ENCODE data around the gene BNIP1. TPM values are rescaled to one million over a fixed set of nuclear protein-coding genes. Genes with fewer than 3 reads are reported as not detected.

The BNIP1 gene
- total and polyA plus RNA-seq, 9 donors: 8.3 to 17.6 (median 9.5) TPM

- DNase-seq: no peak
- intact Hi-C loops (cut with DNase I): no loop called here
- no peaks in the 10 kb centered on the region for H3K36me3 ChIP-seq
- TF ChIP-seq POLR2A (IDR thresholded peaks at IDR 0.05): no peak
- TF ChIP-seq, protein P1, sequence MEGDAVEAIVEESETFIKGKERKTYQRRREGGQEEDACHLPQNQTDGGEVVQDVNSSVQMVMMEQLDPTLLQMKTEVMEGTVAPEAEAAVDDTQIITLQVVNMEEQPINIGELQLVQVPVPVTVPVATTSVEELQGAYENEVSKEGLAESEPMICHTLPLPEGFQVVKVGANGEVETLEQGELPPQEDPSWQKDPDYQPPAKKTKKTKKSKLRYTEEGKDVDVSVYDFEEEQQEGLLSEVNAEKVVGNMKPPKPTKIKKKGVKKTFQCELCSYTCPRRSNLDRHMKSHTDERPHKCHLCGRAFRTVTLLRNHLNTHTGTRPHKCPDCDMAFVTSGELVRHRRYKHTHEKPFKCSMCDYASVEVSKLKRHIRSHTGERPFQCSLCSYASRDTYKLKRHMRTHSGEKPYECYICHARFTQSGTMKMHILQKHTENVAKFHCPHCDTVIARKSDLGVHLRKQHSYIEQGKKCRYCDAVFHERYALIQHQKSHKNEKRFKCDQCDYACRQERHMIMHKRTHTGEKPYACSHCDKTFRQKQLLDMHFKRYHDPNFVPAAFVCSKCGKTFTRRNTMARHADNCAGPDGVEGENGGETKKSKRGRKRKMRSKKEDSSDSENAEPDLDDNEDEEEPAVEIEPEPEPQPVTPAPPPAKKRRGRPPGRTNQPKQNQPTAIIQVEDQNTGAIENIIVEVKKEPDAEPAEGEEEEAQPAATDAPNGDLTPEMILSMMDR (IDR thresholded peaks at IDR 0.05): no peak
- TF ChIP-seq EP300 (IDR thresholded peaks at IDR 0.05): no peak
- H3K4me3 ChIP-seq: no peak overlapping the region
- H3K9me3 ChIP-seq: no peaks in the 10 kb centered on the region
- no peaks in the 10 kb centered on the region for H3K27me3 ChIP-seq
- H3K4me1 ChIP-seq (ENCODE audit: insufficient read depth): no peaks in the 10 kb centered on the region
- 83 to 89% (median 83%) methylated on average over 2 of the region's 2 CpGs for WGBS, 3 donors
- no peak overlapping the region for H3K27ac ChIP-seq
Observed at GRCh38 chr5:173165177-173166016, 21.1 kb downstream of the BNIP1 start.

GRCh38 chr5:173172166-173172565 is 27.8 kb downstream of the BNIP1 start:
- Histone ChIP-seq H3K4me1 (ENCODE audit: insufficient read depth) (no peaks in the 10 kb centered on the region), H3K4me3 (no peak overlapping the region), H3K36me3 (no peaks in the 10 kb centered on the region), H3K9me3 (no peaks in the 10 kb centered on the region), H3K27ac (no peak overlapping the region), H3K27me3 (no peaks in the 10 kb centered on the region)
- DNase-seq: no peak
- WGBS, 3 donors: 89 to 95% (median 90%) methylated on average over 8 of the region's 8 CpGs
- intact Hi-C loops (cut with DNase I): no loop called here
- TF ChIP-seq POLR2A (IDR thresholded peaks at IDR 0.05) (no peak), EP300 (IDR thresholded peaks at IDR 0.05) (no peak)
- TF ChIP-seq, protein P1 (IDR thresholded peaks at IDR 0.05): no peak

- no peak overlapping the region for H3K4me3 ChIP-seq
- H3K27ac ChIP-seq: no peak overlapping the region
- no peaks in the 10 kb centered on the region for H3K36me3 ChIP-seq
- intact Hi-C loops (cut with DNase I): no loop called here
- H3K4me1 ChIP-seq (ENCODE audit: insufficient read depth): no peaks in the 10 kb centered on the region
- peaks cover 0 to 7% of the 10 kb centered on the region in 2 donors for H3K9me3 ChIP-seq
- WGBS, 3 donors: 48 to 62% (median 54%) methylated on average over 4 of the region's 4 CpGs
- H3K27me3 ChIP-seq: no peaks in the 10 kb centered on the region
- TF ChIP-seq EP300 (IDR thresholded peaks at IDR 0.05) (no peak), POLR2A (IDR thresholded peaks at IDR 0.05) (no peak)
- TF ChIP-seq, protein P1 (IDR thresholded peaks at IDR 0.05): no peak
- no peak for DNase-seq
Observed at GRCh38 chr5:173175523-173175922, 31.2 kb downstream of the BNIP1 start.

DNA sequence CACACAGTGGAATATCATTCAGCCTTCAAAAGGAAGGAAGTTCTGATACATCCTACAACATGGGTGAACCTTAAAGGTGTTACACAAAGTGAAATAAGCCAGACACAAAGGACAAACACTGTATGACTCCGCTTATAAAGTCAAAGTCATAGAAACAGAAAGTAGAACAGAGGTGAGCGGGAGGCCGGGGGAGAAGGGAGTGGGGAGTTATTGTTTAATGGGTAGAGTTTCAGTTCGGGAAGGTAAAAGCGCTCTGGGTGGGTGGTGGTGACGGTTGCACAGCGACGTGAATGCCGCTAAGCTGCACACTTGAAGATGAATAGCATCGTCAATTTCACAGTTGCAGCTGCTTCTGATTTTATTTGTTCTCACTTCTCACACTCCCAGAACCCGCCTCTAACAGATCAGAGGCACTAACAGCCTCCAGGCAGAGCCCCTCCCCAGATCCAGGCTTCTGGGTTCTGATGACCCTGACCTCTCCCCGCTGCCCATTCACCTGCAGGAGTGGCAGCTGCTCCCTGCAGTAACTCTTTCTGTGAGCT is 34.1 kb downstream of the BNIP1 start:
- Histone ChIP-seq H3K4me3 (no peak overlapping the region), H3K27me3 (no peaks in the 10 kb centered on the region), H3K36me3 (no peaks in the 10 kb centered on the region), H3K9me3 (peaks cover 0 to 7% of the 10 kb centered on the region in 2 donors), H3K4me1 (ENCODE audit: insufficient read depth) (no peaks in the 10 kb centered on the region), H3K27ac (no peak overlapping the region)
- no peak for DNase-seq
- TF ChIP-seq EP300 (IDR thresholded peaks at IDR 0.05) (no peak), POLR2A (IDR thresholded peaks at IDR 0.05) (no peak)
- TF ChIP-seq, protein P1 (IDR thresholded peaks at IDR 0.05): no peak
- intact Hi-C loops (cut with DNase I): no loop called here
- WGBS, 3 donors: 75 to 82% (median 81%) methylated on average over 12 of the region's 12 CpGs

Data from ovary (tissue), 9 donors.